SK-N-SH (cell line): Measurements from ENCODE around the gene S1PR1. TPM values are rescaled to one million over a fixed set of nuclear protein-coding genes. Genes with fewer than 3 reads are reported as not detected.
"Not testable (repeated sequence)": the region's sequence is repeated elsewhere in the genome, so short reads cannot be mapped to it uniquely, and the experiment has no call there.

Experiments
- CTCF ChIA-PET: fragments of 300-600, 350-600 bp; formaldehyde crosslinking; extraction: SDS; loops from one replicate; lab custom pipeline; 2021; lab: Yijun Ruan, JAX
- POLR2A ChIA-PET: fragments of 350-600 bp; sonication (Branson Sonifier 250); formaldehyde crosslinking; extraction: SDS; loops from one replicate; lab custom pipeline; 2020; ENCODE audit warnings: antibody characterized with exemption, inconsistent platforms; lab: Yijun Ruan, JAX
- DNase-seq: peaks from one replicate; pipeline ENCODE4 v3.0.0; 2012
- H2AFZ ChIP-seq: fragments of 200-600 bp; sonication (generic); 2 replicates; pipeline ENCODE4 v1.8.1; 2016; ENCODE audit warnings: antibody characterized with exemption, mild to moderate bottlenecking, low read depth
- H3F3A ChIP-seq: fragments of 200-600 bp; sonication (generic); replicated peaks from 2 replicates; pipeline ENCODE3; 2016; ENCODE audit warnings: antibody characterized with exemption, mild to moderate bottlenecking; ENCODE audit not compliant: insufficient read depth
- H3K27ac ChIP-seq, 2 experiments: fragments of 200-500 bp in 1 of 2; fragments of 200-600 bp in 1 of 2; sonication (Bioruptor generic) in 1 of 2; sonication (generic), shearing (Covaris generic) in 1 of 2; 2 replicates each; pipeline versions ENCODE4 v1.5.1 to v1.6.1; 2014 to 2016; ENCODE audit warnings: low read depth in 2 of 2, inconsistent platforms in 1 of 2, low read length in 1 of 2, mild to moderate bottlenecking in 1 of 2, mixed read lengths in 1 of 2
- H3K27me3 ChIP-seq: fragments of 200-600 bp; sonication (generic), shearing (Covaris generic); 2 replicates; pipeline ENCODE4 v1.6.1; 2016; ENCODE audit warnings: mixed run types; ENCODE audit not compliant: insufficient read depth
- H3K36me3 ChIP-seq, 2 experiments: fragments of 200-500 bp in 1 of 2; fragments of 200-600 bp in 1 of 2; sonication (Bioruptor generic) in 1 of 2; sonication (generic) in 1 of 2; replicated peaks in 1 of 2; 2 replicates each; pipeline versions ENCODE3 to v1.5.1; 2014 to 2016; ENCODE audit warnings: low read length in 1 of 2, mild to moderate bottlenecking in 1 of 2; ENCODE audit not compliant: insufficient read depth in 2 of 2, control insufficient read depth in 1 of 2
- H3K4me1 ChIP-seq, 2 experiments: fragments of 200-500 bp in 1 of 2; fragments of 200-600 bp in 1 of 2; sonication (Bioruptor generic) in 1 of 2; sonication (generic), shearing (Covaris generic) in 1 of 2; 2 replicates each; pipeline versions ENCODE4 v1.5.1 to v1.6.1; 2014 to 2016; ENCODE audit warnings: low read depth in 1 of 2, low read length in 1 of 2, mixed run types in 1 of 2; ENCODE audit not compliant: insufficient read depth in 2 of 2, control insufficient read depth in 1 of 2
- H3K4me2 ChIP-seq: fragments of 200-600 bp; sonication (generic), shearing (Covaris generic); 2 replicates; pipeline ENCODE4 v1.6.1; 2017; ENCODE audit warnings: mixed run types
- H3K4me3 ChIP-seq, 2 experiments: fragments of 200-500 bp in 1 of 2; fragments of 200-600 bp in 1 of 2; sonication (Bioruptor generic) in 1 of 2; sonication (generic), shearing (Covaris generic) in 1 of 2; 2 replicates each; pipeline versions ENCODE4 v1.5.1 to v1.8.1; 2014 to 2016; ENCODE audit warnings: low read depth in 2 of 2, inconsistent platforms in 1 of 2, low read length in 1 of 2, mild to moderate bottlenecking in 1 of 2, mixed read lengths in 1 of 2, moderate library complexity in 1 of 2
- H3K79me2 ChIP-seq: fragments of 200-600 bp; sonication (generic); 2 replicates; pipeline ENCODE4 v1.8.1; 2017; ENCODE audit warnings: mild to moderate bottlenecking; ENCODE audit not compliant: insufficient read depth
- H3K9ac ChIP-seq: fragments of 200-600 bp; sonication (generic); 2 replicates; pipeline ENCODE4 v1.6.1; 2017; ENCODE audit warnings: mixed run types
- H3K9me2 ChIP-seq: fragments of 200-600 bp; sonication (generic); 2 replicates; pipeline ENCODE4 v1.6.1; 2017; ENCODE audit warnings: mixed run types
- H3K9me3 ChIP-seq: fragments of 200-600 bp; sonication (generic); 2 replicates; pipeline ENCODE4 v1.6.1; 2017; ENCODE audit warnings: mixed run types, mild to moderate bottlenecking, moderate library complexity
- H4K20me1 ChIP-seq: fragments of 200-600 bp; sonication (generic); 2 replicates; pipeline ENCODE4 v1.6.1; 2017; ENCODE audit warnings: mild to moderate bottlenecking, mixed run types; ENCODE audit not compliant: insufficient read depth
- CHD2 ChIP-seq: fragments of 150-350 bp; IDR thresholded peaks from 2 replicates; pipeline ENCODE4 v1.6.1; 2018; ENCODE audit warnings: low read length; ENCODE audit not compliant: partially characterized antibody
- ELF1 ChIP-seq: IDR thresholded peaks from 2 replicates; pipeline ENCODE4 v1.4.0; 2012
- JUND ChIP-seq: IDR thresholded peaks from 2 replicates; pipeline ENCODE4 v1.4.0; 2012
- NFIC ChIP-seq: IDR thresholded peaks from 2 replicates; pipeline ENCODE4 v1.4.0; 2012; ENCODE audit warnings: borderline replicate concordance
- NRF1 ChIP-seq: IDR thresholded peaks from 2 replicates; pipeline ENCODE4 v1.6.1; 2012; ENCODE audit warnings: low read depth, mild to moderate bottlenecking, low read length
- RAD21 ChIP-seq: IDR thresholded peaks from 2 replicates; pipeline ENCODE4 v1.6.1; 2012; ENCODE audit warnings: mild to moderate bottlenecking, low read length
- RCOR1 ChIP-seq: fragments of 150-350 bp; IDR thresholded peaks from 2 replicates; pipeline ENCODE4 v1.6.1; 2017; ENCODE audit warnings: antibody characterized with exemption, low read length
- RXRA ChIP-seq: IDR thresholded peaks from 2 replicates; pipeline ENCODE4 v1.4.0; 2012; ENCODE audit warnings: low read depth, mild to moderate bottlenecking, borderline replicate concordance
- WGBS: methylation state at CpG from one replicate; pipeline ENCODE4 v1.1.6; 2017; ENCODE audit warnings: low lambda C conversion rate; 5-methylcytosine and 5-hydroxymethylcytosine counted together
- polyA plus RNA-seq, 3 experiments: library from polyadenylated mRNA; depleted of rRNA; stranded (reverse); fragments of >200 nt; gene quantifications; 2 replicates each; pipeline ENCODE4 v1.2.3, GENCODE V29; 2012
- TF ChIP-seq, protein P1 (sequence below): fragments of 150-350 bp; IDR thresholded peaks from 2 replicates; pipeline ENCODE4 v1.6.1; 2017; ENCODE audit warnings: antibody characterized with exemption, low read length, low read depth, borderline replicate concordance
- TF ChIP-seq, protein P2 (sequence below): fragments of 200-600 bp; sonication (generic); IDR thresholded peaks from 2 replicates; pipeline ENCODE4 v1.6.1; 2017; ENCODE audit warnings: antibody characterized with exemption, mild to moderate bottlenecking, moderate library complexity
- TF ChIP-seq, protein P3 (sequence below): IDR thresholded peaks from 2 replicates; pipeline ENCODE4; 2012
- TF ChIP-seq, protein P4 (sequence below): IDR thresholded peaks from 2 replicates; pipeline ENCODE4 v1.4.0; 2012; ENCODE audit warnings: low read depth

Gene S1PR1
- polyA plus RNA-seq, 1 of the 3 experiments (the other 2 are of a cell fraction), result 5.9 TPM

DNA sequence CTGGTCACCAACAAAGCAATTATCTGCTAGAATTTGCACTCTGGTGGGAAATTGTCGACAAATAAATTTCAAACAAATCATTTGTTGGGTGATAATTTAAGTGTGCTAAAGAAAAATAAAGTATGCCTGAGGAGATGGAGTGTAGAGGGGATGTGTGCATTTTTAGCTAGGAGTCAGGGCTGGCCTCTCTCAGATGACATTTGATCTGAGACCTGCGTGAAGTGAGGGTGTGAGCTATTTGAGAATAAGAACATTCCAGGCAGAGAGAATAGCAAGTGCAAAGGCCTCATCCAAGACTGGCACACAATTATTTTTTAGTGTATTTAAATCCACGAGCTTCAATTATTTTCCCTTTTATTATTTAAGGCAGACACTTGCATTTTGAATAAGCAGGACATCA lies 19.7 kb upstream of the S1PR1 start:
- Histone ChIP-seq H3K9ac (no peak overlapping the region), H3F3A (no peaks in the 10 kb centered on the region), H3K27ac (no peak overlapping the region), H4K20me1 (no peaks in the 10 kb centered on the region), H3K27me3 (no peaks in the 10 kb centered on the region), H3K4me1 (no peaks in the 10 kb centered on the region), H2AFZ (no peak overlapping the region), H3K9me2 (no peaks in the 10 kb centered on the region), H3K36me3 (no peaks in the 10 kb centered on the region), H3K79me2 (no peaks in the 10 kb centered on the region), H3K4me2 (no peak overlapping the region), H3K9me3 (no peaks in the 10 kb centered on the region), H3K4me3 (no peak overlapping the region)
- WGBS, result 75% methylated on average over 3 of the region's 3 CpGs
- no peak for TF ChIP-seq RXRA
- TF ChIP-seq, protein P1, sequence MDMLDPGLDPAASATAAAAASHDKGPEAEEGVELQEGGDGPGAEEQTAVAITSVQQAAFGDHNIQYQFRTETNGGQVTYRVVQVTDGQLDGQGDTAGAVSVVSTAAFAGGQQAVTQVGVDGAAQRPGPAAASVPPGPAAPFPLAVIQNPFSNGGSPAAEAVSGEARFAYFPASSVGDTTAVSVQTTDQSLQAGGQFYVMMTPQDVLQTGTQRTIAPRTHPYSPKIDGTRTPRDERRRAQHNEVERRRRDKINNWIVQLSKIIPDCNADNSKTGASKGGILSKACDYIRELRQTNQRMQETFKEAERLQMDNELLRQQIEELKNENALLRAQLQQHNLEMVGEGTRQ, result no peak
- no peak for TF ChIP-seq ELF1
- TF ChIP-seq RAD21, result no peak
- TF ChIP-seq, protein P2, sequence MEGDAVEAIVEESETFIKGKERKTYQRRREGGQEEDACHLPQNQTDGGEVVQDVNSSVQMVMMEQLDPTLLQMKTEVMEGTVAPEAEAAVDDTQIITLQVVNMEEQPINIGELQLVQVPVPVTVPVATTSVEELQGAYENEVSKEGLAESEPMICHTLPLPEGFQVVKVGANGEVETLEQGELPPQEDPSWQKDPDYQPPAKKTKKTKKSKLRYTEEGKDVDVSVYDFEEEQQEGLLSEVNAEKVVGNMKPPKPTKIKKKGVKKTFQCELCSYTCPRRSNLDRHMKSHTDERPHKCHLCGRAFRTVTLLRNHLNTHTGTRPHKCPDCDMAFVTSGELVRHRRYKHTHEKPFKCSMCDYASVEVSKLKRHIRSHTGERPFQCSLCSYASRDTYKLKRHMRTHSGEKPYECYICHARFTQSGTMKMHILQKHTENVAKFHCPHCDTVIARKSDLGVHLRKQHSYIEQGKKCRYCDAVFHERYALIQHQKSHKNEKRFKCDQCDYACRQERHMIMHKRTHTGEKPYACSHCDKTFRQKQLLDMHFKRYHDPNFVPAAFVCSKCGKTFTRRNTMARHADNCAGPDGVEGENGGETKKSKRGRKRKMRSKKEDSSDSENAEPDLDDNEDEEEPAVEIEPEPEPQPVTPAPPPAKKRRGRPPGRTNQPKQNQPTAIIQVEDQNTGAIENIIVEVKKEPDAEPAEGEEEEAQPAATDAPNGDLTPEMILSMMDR, result no peak
- no peak for TF ChIP-seq NRF1
- TF ChIP-seq CHD2, result no peak
- TF ChIP-seq, protein P3, sequence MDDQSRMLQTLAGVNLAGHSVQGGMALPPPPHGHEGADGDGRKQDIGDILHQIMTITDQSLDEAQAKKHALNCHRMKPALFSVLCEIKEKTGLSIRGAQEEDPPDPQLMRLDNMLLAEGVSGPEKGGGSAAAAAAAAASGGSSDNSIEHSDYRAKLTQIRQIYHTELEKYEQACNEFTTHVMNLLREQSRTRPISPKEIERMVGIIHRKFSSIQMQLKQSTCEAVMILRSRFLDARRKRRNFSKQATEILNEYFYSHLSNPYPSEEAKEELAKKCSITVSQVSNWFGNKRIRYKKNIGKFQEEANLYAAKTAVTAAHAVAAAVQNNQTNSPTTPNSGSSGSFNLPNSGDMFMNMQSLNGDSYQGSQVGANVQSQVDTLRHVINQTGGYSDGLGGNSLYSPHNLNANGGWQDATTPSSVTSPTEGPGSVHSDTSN, result no peak
- TF ChIP-seq RCOR1, result no peak
- TF ChIP-seq NFIC, result no peak
- TF ChIP-seq, protein P4, sequence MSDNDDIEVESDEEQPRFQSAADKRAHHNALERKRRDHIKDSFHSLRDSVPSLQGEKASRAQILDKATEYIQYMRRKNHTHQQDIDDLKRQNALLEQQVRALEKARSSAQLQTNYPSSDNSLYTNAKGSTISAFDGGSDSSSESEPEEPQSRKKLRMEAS, result no peak
- no peak for TF ChIP-seq JUND
- no peak for DNase-seq
- POLR2A ChIA-PET, result no interaction called here
- CTCF ChIA-PET, result no interaction called here

DNA sequence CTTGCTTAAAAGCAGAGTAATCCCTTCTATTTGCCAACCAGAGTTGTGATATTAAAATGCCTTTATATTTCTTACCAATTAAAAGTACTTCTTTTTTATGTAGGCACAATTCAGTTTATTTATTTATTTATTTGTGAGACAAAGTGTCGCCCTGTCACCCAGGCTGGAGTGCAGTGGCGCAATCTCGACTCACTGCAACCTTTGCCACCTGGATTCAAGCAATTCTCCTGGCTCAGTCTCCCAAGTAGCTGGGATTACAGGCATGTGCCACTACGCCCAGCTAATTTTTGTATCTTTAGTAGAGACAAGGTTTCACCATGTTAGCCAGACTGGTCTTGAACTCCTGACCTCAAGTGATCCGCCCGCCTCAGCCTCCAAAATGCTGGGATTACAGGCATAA lies 17.9 kb upstream of the S1PR1 start:
- POLR2A ChIA-PET, result not testable (repeated sequence)
- WGBS, result 92% methylated on average over 5 of the region's 6 CpGs

More for the DNA sequence above, 17.9 kb upstream of the S1PR1 start:
- not testable (repeated sequence) for H3K79me2 ChIP-seq, H3K27me3 ChIP-seq, H3K4me1 ChIP-seq, H3K9me3 ChIP-seq, DNase-seq, H3K36me3 ChIP-seq, H3K9ac ChIP-seq, H3F3A ChIP-seq, H3K9me2 ChIP-seq, H3K27ac ChIP-seq, H2AFZ ChIP-seq, H3K4me2 ChIP-seq, H3K4me3 ChIP-seq, H4K20me1 ChIP-seq
- CTCF ChIA-PET, result interaction anchor here (1.4 kb wide), 1 partner anchor 20 kb away, joined by 7 read pairs; no protein-coding TSS in a partner anchor
